PC-3 (cell line): ENCODE data around the gene HNRNPM. TPM values are rescaled to one million over a fixed set of nuclear protein-coding genes. Genes with fewer than 3 reads are reported as not detected.
A peak's percentile ranks its signal among the peaks of the same experiment; 100 is the strongest.
"Not testable (repeated sequence)": the region's sequence is repeated elsewhere in the genome, so short reads cannot be mapped to it uniquely, and the experiment has no call there.

Experiments
- ATAC-seq: fragments of 200-7000 bp; cut with Tn5 transposase; 2 replicates; pipeline ENCODE4 v1.9.1; 2020; ENCODE audit warnings: mild to moderate bottlenecking, moderate library complexity
- BruUV-seq: library from RNA; stranded (reverse); fragments of 400-500 nt; replicated peaks from 2 replicates; lab custom pipeline; 2021; lab: Mats Ljungman, UMichigan
- CTCF ChIA-PET: fragments of 300-600 bp; sonication (Branson Sonifier 250); formaldehyde crosslinking; loops from one replicate; lab custom pipeline; 2022; ENCODE audit warnings: antibody characterized with exemption; lab: Charles Lee
- POLR2A ChIA-PET: fragments of 300-600 bp; sonication (Branson Sonifier 250); formaldehyde crosslinking; loops from one replicate; lab custom pipeline; 2022; ENCODE audit warnings: antibody characterized with exemption; ENCODE audit not compliant: unreplicated experiment; lab: Charles Lee
- DNase-seq: peaks from one replicate; pipeline ENCODE4 v3.0.0-alpha.2; 2015
- H2AFZ ChIP-seq: fragments of 300-600 bp; sonication (generic); 2 replicates; pipeline ENCODE4 v1.6.0; 2016; ENCODE audit warnings: antibody characterized with exemption, low read length
- H3F3A ChIP-seq: fragments of 300-600 bp; sonication (generic); one replicate; pipeline ENCODE4 v1.6.0; 2017; ENCODE audit warnings: antibody characterized with exemption, low read length, control low read depth, mild to moderate bottlenecking; ENCODE audit not compliant: unreplicated experiment
- H3K27ac ChIP-seq: fragments of 300-600 bp; sonication (generic); 2 replicates; pipeline ENCODE4 v1.5.1; 2016; ENCODE audit warnings: mild to moderate bottlenecking, low read length
- H3K27me3 ChIP-seq: fragments of 300-600 bp; sonication (generic); 2 replicates; pipeline ENCODE4 v1.6.1; 2016; ENCODE audit warnings: low read length, mixed read lengths
- H3K36me3 ChIP-seq: fragments of 300-600 bp; sonication (generic); 2 replicates; pipeline ENCODE4 v1.6.1; 2016; ENCODE audit warnings: low read depth, mixed run types, low read length, mixed read lengths
- H3K4me1 ChIP-seq: fragments of 300-600 bp; sonication (generic); 2 replicates; pipeline ENCODE4 v1.5.1; 2016; ENCODE audit warnings: low read length; ENCODE audit not compliant: insufficient read depth
- H3K4me2 ChIP-seq: fragments of 300-600 bp; sonication (generic); 2 replicates; pipeline ENCODE4 v1.6.0; 2016; ENCODE audit warnings: low read length
- H3K4me3 ChIP-seq: fragments of 300-600 bp; sonication (generic); 2 replicates; pipeline ENCODE4 v1.5.1; 2016; ENCODE audit warnings: mild to moderate bottlenecking, low read length, mixed read lengths
- H3K79me2 ChIP-seq: fragments of 300-600 bp; sonication (generic); 2 replicates; pipeline ENCODE4 v1.6.1; 2017; ENCODE audit warnings: low read length, mixed read lengths
- H3K9ac ChIP-seq: fragments of 300-600 bp; sonication (generic); 2 replicates; pipeline ENCODE4 v1.6.0; 2016; ENCODE audit warnings: mild to moderate bottlenecking, low read length
- H3K9me2 ChIP-seq: fragments of 300-600 bp; sonication (generic); replicated peaks from 2 replicates; pipeline ENCODE4 v1.6.1; 2016; ENCODE audit warnings: mixed run types, low read length, mixed read lengths
- H3K9me3 ChIP-seq: fragments of 300-600 bp; sonication (generic); 2 replicates; pipeline ENCODE4 v1.6.1; 2016; ENCODE audit warnings: low read length, mixed read lengths
- H4K20me1 ChIP-seq: fragments of 300-600 bp; sonication (generic); 2 replicates; pipeline ENCODE4 v1.6.1; 2016; ENCODE audit warnings: low read length, mixed read lengths
- CTCF ChIP-seq: fragments of 300-600 bp; sonication (generic); conservative IDR thresholded peaks from 2 replicates; pipeline ENCODE4 v1.5.1; 2017; ENCODE audit warnings: antibody characterized with exemption, low read depth, mild to moderate bottlenecking, low read length
- EZH2 ChIP-seq: fragments of 300-600 bp; sonication (generic); IDR thresholded peaks from one replicate; pipeline ENCODE4 v1.6.1; 2017; ENCODE audit warnings: antibody characterized with exemption, mild to moderate bottlenecking, low read length; ENCODE audit not compliant: unreplicated experiment
- EZH2phosphoT487 ChIP-seq: fragments of 300-600 bp; sonication (generic); IDR thresholded peaks from 2 replicates; pipeline ENCODE4 v1.6.1; 2018; ENCODE audit warnings: mild to moderate bottlenecking, antibody characterized with exemption, low read length, borderline replicate concordance
- intact Hi-C: fragments of 100-400 bp; cut with micrococcal nuclease; formaldehyde crosslinking; loops from 2 replicates; pipeline ENCODE4 v1.9.0; 2023
- total RNA-seq: library from RNA; depleted of rRNA; stranded (reverse); fragments of >200 nt; gene quantifications from 2 replicates; pipeline ENCODE4 v1.2.3, GENCODE V29; 2014

Gene HNRNPM
- total RNA-seq, 1 experiment from 2014 or later: 165 TPM

- Histone ChIP-seq H3K27ac (peak within 1 kb of the TSS; percentile 91), H3K4me3 (peak within 1 kb of the TSS; percentile 78), H4K20me1 (no peaks in the 10 kb centered on the region), H3K27me3 (no peaks in the 10 kb centered on the region), H3K4me2 (peak within 1 kb of the TSS; percentile 78), H2AFZ (peak within 1 kb of the TSS; percentile 85), H3K9me2 (no peaks in the 10 kb centered on the region), H3K4me1 (peaks cover 9% of the 10 kb centered on the region), H3K9ac (peak within 1 kb of the TSS; percentile 98), H3K79me2 (no peaks in the 10 kb centered on the region), H3K9me3 (no peaks in the 10 kb centered on the region), H3F3A (no peaks in the 10 kb centered on the region), H3K36me3 (no peaks in the 10 kb centered on the region)
- no TSS peak for BruUV-seq
- ATAC-seq (peak; percentile 95), DNase-seq (peak; percentile 98)
- TF ChIP-seq EZH2 (no peak), CTCF (no peak), EZH2phosphoT487 (no peak)
- ChIA-PET CTCF (interaction anchor here (0.5 to 1.5 kb wide), 10 partner anchors 9 to 101 kb away, joined by 3 to 9 read pairs (median 5); partner anchors contain the start of gene MARCHF2), POLR2A (interaction anchor here (0.6 to 1.8 kb wide), 15 partner anchors 12 to 570 kb away, joined by 3 to 27 read pairs (median 4); partner anchors contain the start of genes HNRNPM and MARCHF2)
- intact Hi-C loops: loop anchor here (1.0 kb wide), 1 partner anchor 11 kb away; no protein-coding TSS in a partner anchor
Measured at GRCh38 chr19:8513687-8514504, 69.1 kb downstream of the HNRNPM start, which contains the start of gene ZNF414. Gene ZNF414, minus strand, starts transcription at chr19:8514167. Its CDS starts 121 bp downstream, at chr19:8514046.

DNA sequence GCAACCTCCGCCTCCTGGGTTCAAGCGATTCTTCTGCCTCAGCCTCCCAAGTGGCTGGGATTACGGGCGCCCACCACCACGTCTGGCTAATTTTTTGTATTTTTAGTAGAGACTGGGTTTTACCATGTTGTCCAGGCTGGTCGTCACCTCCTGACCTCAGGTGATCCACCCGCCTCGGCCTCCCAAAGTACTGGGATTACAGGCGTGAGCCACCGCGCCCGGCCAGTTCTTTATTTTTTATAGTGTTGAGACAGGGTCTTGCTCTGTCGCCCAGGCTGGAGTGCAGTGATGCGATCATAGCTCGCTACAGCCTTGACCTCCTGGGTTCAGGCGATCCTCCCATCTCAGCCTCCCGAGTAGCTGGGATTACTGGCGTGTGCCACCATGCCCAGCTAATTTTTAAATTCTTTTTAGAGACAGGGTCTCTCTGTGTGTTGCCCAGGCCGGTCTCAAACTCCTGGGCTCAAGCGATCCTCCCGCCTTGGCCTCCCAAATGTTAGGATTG, 69.8 kb downstream of the HNRNPM start:
- Histone ChIP-seq H3K4me3 (peak overlapping the region; percentile 78), H2AFZ (peak overlapping the region; percentile 85), H3K4me2 (peak overlapping the region; percentile 78), H3K27ac (peak overlapping the region; percentile 91; the same call in 1 of the 2 replicates), H3K9ac (peak overlapping the region; percentile 98)
- H3K4me1 ChIP-seq, H3K27me3 ChIP-seq, H3K79me2 ChIP-seq, H3K9me3 ChIP-seq, H3K36me3 ChIP-seq, intact Hi-C loops, ATAC-seq, H3K9me2 ChIP-seq, DNase-seq, H3F3A ChIP-seq, H4K20me1 ChIP-seq: not testable (repeated sequence)
- ChIA-PET POLR2A (interaction anchor here (0.6 to 1.8 kb wide), 7 partner anchors 12 to 159 kb away, joined by 3 to 27 read pairs (median 8); partner anchors contain the start of gene MARCHF2), CTCF (interaction anchor here (0.6 to 1.5 kb wide), 5 partner anchors 10 to 91 kb away, joined by 3 to 8 read pairs (median 4); no protein-coding TSS in a partner anchor)
- BruUV-seq: TSS peak; percentile 91

GRCh38 chr19:8515317-8515716, 70.5 kb downstream of the HNRNPM start:
- H3F3A ChIP-seq: no peaks in the 10 kb centered on the region
- H3K9ac ChIP-seq: no peak overlapping the region
- no peaks in the 10 kb centered on the region for H3K9me3 ChIP-seq
- no peak overlapping the region for H3K27ac ChIP-seq
- H3K9me2 ChIP-seq: no peaks in the 10 kb centered on the region
- H2AFZ ChIP-seq: no peak overlapping the region
- H3K4me3 ChIP-seq: no peak overlapping the region
- ATAC-seq (no peak), DNase-seq (no peak)
- no TSS peak for BruUV-seq
- no peaks in the 10 kb centered on the region for H4K20me1 ChIP-seq
- peaks cover 9% of the 10 kb centered on the region for H3K4me1 ChIP-seq
- TF ChIP-seq CTCF (no peak), EZH2 (no peak), EZH2phosphoT487 (no peak)
- CTCF ChIA-PET: no interaction called here
- POLR2A ChIA-PET: no interaction called here
- no peaks in the 10 kb centered on the region for H3K36me3 ChIP-seq
- no peaks in the 10 kb centered on the region for H3K79me2 ChIP-seq
- H3K27me3 ChIP-seq: no peaks in the 10 kb centered on the region
- intact Hi-C loops: no loop called here
- no peak overlapping the region for H3K4me2 ChIP-seq
